GM21360 (cell line): Measurements from ENCODE around the gene PNMA6E.

Source experiments
- ATAC-seq: cut with Tn5 transposase; IDR thresholded peaks from one replicate; pipeline ENCODE4 v1.9.1; 2021; ENCODE audit warnings: mild to moderate bottlenecking, moderate library complexity; ENCODE audit not compliant: unreplicated experiment

Gene PNMA6E

DNA sequence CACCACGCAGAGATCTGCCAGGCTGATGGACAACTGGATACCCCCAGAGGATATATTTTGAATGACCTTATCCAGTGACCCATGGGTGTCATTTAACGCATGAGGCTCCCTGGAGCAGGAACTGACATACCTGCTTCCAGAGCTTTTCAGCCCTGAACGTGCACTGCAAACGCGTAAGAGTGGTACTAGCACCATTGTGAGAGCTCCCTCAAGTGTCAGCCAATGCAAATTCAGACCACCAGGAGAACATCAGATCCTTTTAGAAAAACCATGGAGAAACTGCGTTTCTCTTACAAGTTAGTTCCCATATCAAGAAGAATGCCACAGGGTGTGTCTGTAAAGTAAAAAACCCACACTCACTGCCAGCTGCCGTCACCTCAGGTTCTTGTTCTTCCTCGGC is 37.4 kb upstream of the PNMA6E start:
- ATAC-seq, result no peak

DNA sequence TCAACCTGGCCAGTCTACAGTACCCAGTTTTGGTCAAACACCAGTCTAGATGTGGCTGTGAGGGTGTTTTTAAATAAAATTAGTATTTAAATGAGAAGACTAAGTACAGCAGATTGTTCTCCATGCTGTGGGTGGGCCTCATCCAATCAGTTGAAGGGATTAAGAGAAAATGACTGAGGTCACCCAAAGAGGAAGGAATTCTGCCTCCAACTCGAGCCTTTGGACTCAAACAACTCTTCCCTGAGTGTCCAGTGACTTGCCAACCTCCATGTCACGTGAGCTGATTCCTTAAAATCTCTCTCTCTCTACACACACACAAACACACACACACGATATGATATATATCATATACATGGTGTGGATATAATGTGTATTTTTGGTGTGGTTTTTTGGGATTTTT is 34.7 kb upstream of the PNMA6E start:
- ATAC-seq, result no peak

DNA sequence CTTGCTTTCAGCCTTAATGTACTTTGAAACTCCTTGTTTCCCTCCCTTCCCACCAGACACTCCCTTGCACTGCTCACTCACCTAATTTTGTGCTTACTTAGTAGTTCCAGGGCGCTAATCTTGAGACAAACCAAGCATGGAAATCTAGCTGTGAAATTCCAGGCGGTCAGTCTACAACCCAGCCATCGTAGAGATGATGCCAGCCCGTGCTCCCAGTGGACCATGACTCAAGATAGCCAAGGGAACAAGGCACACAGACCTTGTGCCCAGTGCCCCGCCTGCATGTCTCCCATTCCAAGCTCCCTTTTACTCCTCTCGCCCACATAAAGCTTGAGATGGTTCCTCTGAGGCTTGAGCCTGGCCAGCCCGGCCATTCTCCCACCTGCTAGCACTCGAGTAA is 33.7 kb upstream of the PNMA6E start:
- no peak for ATAC-seq

- ATAC-seq, result no peak
These were observed 32.7 kb upstream of the PNMA6E start for GRCh38 chrX:153433781-153434285.

DNA sequence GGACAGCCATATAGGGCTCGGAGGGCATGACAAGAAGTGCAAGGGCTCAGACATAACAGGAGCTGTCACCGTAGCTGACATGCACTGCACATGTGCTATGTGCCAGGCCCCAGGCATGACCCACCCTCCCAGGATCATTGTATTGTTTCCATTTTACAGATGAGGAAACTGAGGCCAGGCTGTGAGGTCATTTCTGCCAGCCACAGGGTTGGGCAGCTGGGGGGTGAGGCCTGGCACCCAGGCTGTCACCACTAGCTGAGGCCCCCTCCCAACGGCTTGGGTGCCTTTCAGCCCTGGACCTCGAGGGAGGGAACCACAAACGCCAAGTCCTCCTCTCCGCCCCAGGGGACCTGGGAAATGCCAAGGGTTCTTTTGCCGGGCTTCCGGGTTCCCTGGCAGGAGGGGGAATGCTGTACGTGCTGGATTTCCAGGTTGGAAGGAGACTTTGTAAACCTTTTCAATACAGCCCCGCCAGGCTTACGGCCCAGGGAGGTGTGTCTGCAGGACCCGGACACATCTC is 32.1 kb upstream of the PNMA6E start:
- no peak for ATAC-seq

DNA sequence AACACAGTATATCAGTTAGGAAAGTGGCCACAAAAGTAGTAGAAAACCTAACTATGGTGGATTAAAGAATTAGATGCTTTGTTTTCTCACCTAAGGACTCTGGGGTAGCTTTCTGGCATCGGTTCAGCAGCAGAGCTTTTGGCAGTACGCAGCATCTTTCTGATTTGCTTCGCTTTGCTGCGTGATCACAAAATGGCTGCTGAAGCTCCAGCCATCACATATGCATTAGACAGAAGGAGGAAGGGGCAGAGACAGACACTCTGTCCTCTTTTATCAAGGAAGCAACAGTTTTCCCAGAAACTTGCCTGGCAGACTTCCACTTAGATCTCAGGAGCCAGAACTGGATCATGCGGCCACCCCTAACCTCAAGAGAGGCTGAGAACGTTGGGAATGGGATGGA is 29.6 kb upstream of the PNMA6E start:
- no peak for ATAC-seq

DNA sequence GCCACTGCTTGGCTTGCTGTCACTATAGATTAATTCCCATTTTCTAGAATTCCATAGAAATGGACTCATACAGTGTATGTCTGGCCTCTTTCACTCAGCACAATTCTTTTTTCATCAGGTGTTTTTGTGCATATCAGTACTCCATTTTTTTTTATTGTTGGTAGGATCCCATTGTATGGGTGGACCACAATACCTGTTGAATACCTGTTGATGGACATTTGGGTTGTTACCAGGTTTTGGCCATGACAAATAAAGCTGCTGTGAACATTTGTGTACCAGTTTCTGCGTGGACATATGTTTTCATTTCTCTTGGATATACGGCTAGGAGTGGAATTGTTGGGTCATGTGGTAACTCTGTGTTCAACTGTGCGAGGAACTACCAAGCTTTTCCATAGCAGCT is 25.1 kb upstream of the PNMA6E start:
- no peak for ATAC-seq

GRCh38 chrX:153423652-153424051 is 22.5 kb upstream of the PNMA6E start:
- ATAC-seq, result no peak

- no peak for ATAC-seq
These were observed 20.7 kb upstream of the PNMA6E start for GRCh38 chrX:153421856-153422255.

GRCh38 chrX:153420851-153421599 is 19.9 kb upstream of the PNMA6E start:
- no peak for ATAC-seq

- ATAC-seq, result no peak
These were observed 16.5 kb upstream of the PNMA6E start for GRCh38 chrX:153417637-153418036.

GRCh38 chrX:153416781-153417450 is 15.8 kb upstream of the PNMA6E start:
- ATAC-seq, result no peak

GRCh38 chrX:153414856-153415510 is 13.8 kb upstream of the PNMA6E start:
- no peak for ATAC-seq

GRCh38 chrX:153413731-153414130 is 12.6 kb upstream of the PNMA6E start:
- ATAC-seq, result no peak

- ATAC-seq, result no peak
These were observed 11.9 kb upstream of the PNMA6E start for GRCh38 chrX:153412746-153413720.

DNA sequence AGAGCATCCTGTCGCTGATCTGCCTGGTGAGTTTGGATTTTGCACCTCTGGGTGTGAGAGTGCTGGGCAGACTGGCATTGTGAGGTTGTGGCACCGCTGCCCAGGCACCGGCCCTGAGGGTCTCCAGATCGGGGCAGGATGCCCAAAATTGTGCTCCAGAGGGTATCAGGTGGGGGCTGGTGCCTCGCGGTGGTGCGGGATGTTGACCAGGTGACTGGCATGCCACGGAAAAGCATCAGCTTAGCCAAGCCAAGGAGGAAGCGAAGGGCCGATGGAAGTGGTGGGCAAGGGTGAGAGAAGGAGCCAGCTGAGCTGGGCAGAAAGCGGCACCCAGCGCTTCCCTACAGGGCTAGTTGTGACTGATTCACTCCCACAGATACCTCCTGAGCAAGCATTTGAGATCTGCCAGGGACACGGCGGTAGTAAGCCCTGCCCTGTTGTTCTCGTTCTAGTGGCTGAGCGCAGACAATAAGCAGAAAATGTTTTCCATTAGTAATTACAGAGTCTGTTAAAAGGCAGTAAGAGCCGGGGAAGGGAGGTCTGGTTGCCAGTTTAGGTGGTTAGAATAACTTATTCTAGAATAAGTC is 10.9 kb upstream of the PNMA6E start:
- ATAC-seq, result no peak

DNA sequence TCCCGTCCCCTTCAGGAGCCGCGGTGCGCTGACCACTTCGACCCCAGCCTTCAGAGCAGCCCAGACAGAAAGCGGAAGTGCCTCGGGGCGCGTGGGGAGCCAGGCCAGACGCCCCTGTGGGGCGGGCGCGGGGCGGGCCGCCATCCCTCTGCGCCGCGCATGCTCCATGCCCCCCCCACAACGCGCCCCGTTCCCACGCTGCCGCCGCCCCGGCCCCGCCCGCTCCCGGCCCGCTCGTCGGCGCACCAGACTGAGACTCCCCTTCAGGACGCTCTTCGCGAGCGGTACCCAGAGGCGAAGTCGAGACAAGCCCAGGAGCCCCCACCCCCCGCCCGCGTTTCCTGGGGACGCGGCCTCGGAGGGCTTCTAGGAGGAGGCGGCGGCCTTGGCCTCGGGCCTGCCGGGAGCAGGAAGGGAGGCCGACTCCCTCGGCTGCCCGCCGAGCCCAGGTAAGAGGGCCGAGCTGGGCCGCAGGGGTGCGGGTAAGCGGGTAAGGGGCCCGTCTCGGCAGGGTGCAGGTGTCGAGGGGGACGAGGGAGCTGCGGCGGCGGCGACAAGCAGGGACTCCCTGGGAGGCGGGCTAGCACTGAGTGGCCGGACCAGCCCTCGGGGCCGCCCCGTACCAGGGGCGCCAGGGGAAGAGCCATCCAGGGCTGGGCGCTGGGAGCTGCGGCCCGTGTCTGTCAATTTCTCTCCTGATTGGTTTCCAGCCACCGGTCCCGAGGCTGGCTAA is 10.3 kb upstream of the PNMA6E start, which contains the start of gene ZFP92:
ZFP92 (plus strand) TSS at position 218 of the 733 bp plus-strand sequence. CDS start 6,851 bp downstream, outside the sequence.
- no peak for ATAC-seq

DNA sequence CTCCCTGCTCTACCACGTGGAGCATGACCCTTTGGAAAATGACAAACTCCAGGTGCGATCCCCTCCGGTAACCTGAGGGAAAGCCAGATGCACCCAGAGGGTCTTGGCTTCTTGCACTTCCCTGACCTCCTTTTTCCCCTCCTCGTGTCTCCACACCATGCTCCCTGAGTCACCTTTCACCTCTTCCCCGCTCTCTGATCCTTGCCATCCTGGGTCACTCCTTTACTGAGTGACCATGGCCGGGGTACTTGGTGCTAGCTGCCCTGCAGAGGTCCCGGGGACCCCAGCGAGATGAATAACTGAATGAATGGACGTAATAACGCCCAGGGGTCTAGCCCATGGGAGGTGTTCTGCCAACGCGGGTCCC is 9.7 kb upstream of the PNMA6E start:
- no peak for ATAC-seq

DNA sequence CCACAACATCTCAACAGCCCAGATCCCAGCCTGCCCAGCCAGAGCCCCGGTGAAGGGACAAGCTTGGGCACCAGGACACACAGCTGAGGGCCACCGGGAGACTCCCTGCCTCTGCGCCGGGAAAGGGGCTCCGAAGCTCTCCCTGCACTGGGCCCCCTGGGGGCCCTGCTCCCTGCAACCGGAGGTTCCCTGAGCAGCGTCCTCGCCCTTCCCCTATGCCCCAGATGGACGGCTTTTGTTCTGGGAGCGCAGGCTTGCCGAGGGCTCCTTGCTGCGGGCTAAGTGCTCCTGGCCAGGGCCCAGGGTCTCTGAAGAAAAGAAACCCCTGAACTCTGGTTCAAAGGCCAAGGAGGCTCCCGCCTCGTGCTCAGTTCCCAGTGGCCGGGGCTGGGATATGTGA is 9.2 kb upstream of the PNMA6E start:
- no peak for ATAC-seq
